ENCODE results near the gene GPR155. TPM values are rescaled to one million over a fixed set of nuclear protein-coding genes. Genes with fewer than 3 reads are reported as not detected.

GPR155 gene
- total RNA-seq (2021; ENCODE audit: unreplicated experiment) (2.1 TPM), Bru-seq, nascent RNA (percentile 36 among the genes with signal in this experiment), BruChase-seq, experiment 1, labeled RNA remaining after a 2-hour chase (percentile 43 among the genes with signal in this experiment), BruChase-seq, experiment 2, labeled RNA remaining after a 6-hour chase (percentile 45 among the genes with signal in this experiment)
- polyA plus RNA-seq (2012; ENCODE audit: insufficient read length) = 5.4 TPM
- long read RNA-seq, full-length matches to known transcripts = 3 of 5 reads
- long read RNA-seq, partial matches to known transcripts = 0 of 5 reads
- long read RNA-seq, other reads (novel, unspliced or antisense) = 2 of 5 reads

- BruUV-seq (replicated peaks) = no TSS peak
- in situ Hi-C loops (cut with HindIII; ENCODE audit: low pct_unique_long_range_greater_than_20kb, low sequenced_read_pairs) (loop anchor here (5.0 kb wide), 1 partner anchor 36 kb away; no protein-coding TSS in a partner anchor), intact Hi-C loops (cut with micrococcal nuclease; ENCODE audit: unreplicated experiment) (no loop called here)
- peak within 1 kb of the TSS; percentile 91 for H3K27ac ChIP-seq (ENCODE audit: low read length)
- ChIA-PET CTCF (no interaction called here), POLR2A (no interaction called here)
- H3K36me3 ChIP-seq (ENCODE audit: control insufficient read depth, insufficient read depth, low read length) = no peaks in the 10 kb centered on the region
- ATAC-seq (peak; percentile 73), DNase-seq (ENCODE audit: low read depth, low spot score) (no peak)
- no peaks in the 10 kb centered on the region for H3K4me1 ChIP-seq (ENCODE audit: control insufficient read depth, insufficient read depth, low read length)
- H3K4me3 ChIP-seq (ENCODE audit: low read depth in 2 of 2, low read length in 2 of 2) = peak within 1 kb of the TSS; percentile 75 to 90
- no peaks in the 10 kb centered on the region for H3K9me3 ChIP-seq (ENCODE audit: control insufficient read depth, insufficient read depth, low read depth, low read length)
- no peak for TF ChIP-seq REST (IDR thresholded peaks at IDR 0.05; ENCODE audit: insufficient read depth in 1 of 2, low read depth in 2 of 2, low read length in 1 of 2)
- TF ChIP-seq CTCF (IDR thresholded peaks at IDR 0.05) = no peak
- 0 out of 2 replicates have a peak, but pooled peaks have one; percentile 42 for TF ChIP-seq SIN3A (IDR thresholded peaks at IDR 0.05; ENCODE audit: borderline replicate concordance, insufficient read depth, low read depth, low read length)
- no peaks in the 10 kb centered on the region for H3K27me3 ChIP-seq (ENCODE audit: control insufficient read depth, insufficient read depth, low read length)
Measured at GRCh38 chr2:174486563-174487107, at the start of gene GPR155. Gene GPR155, minus strand, starts transcription at chr2:174487029. Its CDS starts 5,073 bp downstream, at chr2:174481956.

- H3K36me3 ChIP-seq (ENCODE audit: control insufficient read depth, insufficient read depth, low read length) = no peaks in the 10 kb centered on the region
- no TSS peak for BruUV-seq (replicated peaks)
- TF ChIP-seq TCF7L2 (IDR thresholded peaks at IDR 0.05; ENCODE audit: low read depth, low read length) (no peak), REST (IDR thresholded peaks at IDR 0.05; ENCODE audit: insufficient read depth in 1 of 2, low read depth in 2 of 2, low read length in 1 of 2) (no peak), POLR2AphosphoS5 (IDR thresholded peaks at IDR 0.05; ENCODE audit: low read depth, low read length) (no peak), CTCF (IDR thresholded peaks at IDR 0.05) (no peak), SIN3A (IDR thresholded peaks at IDR 0.05; ENCODE audit: borderline replicate concordance, insufficient read depth, low read depth, low read length) (no peak)
- H3K27me3 ChIP-seq (ENCODE audit: control insufficient read depth, insufficient read depth, low read length) = no peaks in the 10 kb centered on the region; the same call in 1 of the 2 replicates
- no peak overlapping the region for H3K4me3 ChIP-seq (ENCODE audit: low read depth in 2 of 2, low read length in 2 of 2)
- POLR2A ChIA-PET = no interaction called here
- no peaks in the 10 kb centered on the region for H3K4me1 ChIP-seq (ENCODE audit: control insufficient read depth, insufficient read depth, low read length)
- DNase-seq (ENCODE audit: low read depth, low spot score) (no peak), ATAC-seq (peak; percentile 51; the same call in 1 of the 2 replicates)
- in situ Hi-C loops (cut with HindIII; ENCODE audit: low pct_unique_long_range_greater_than_20kb, low sequenced_read_pairs) = no loop called here
- CTCF ChIA-PET = no interaction called here
- intact Hi-C loops (cut with micrococcal nuclease; ENCODE audit: unreplicated experiment) = no loop called here
- no peaks in the 10 kb centered on the region for H3K9me3 ChIP-seq (ENCODE audit: control insufficient read depth, insufficient read depth, low read depth, low read length)
- no peak overlapping the region for H3K27ac ChIP-seq (ENCODE audit: low read length)
Measured at GRCh38 chr2:174535757-174536703, 49.2 kb upstream of the GPR155 start.
